HUES64 (cell line): Measurements from ENCODE around the gene MCM3.

ENCODE experiments used
- H3K27ac ChIP-seq: 2 replicates; pipeline ENCODE4 v1.7.0; 2013; ENCODE audit warnings: low read depth, low read length, inconsistent platforms
- H3K27me3 ChIP-seq: 2 replicates; pipeline ENCODE4 v1.6.1; 2013; ENCODE audit warnings: mild to moderate bottlenecking, low read length; ENCODE audit not compliant: insufficient read depth
- H3K36me3 ChIP-seq: 2 replicates; pipeline ENCODE4 v1.6.1; 2013; ENCODE audit warnings: mild to moderate bottlenecking, low read length; ENCODE audit not compliant: insufficient read depth
- H3K4me1 ChIP-seq: 2 replicates; pipeline ENCODE4 v1.6.1; 2013; ENCODE audit warnings: mild to moderate bottlenecking, low read length, moderate library complexity; ENCODE audit not compliant: insufficient read depth
- H3K4me3 ChIP-seq: 2 replicates; pipeline ENCODE4 v1.5.1; 2013; ENCODE audit warnings: mild to moderate bottlenecking, low read length, moderate library complexity
- H3K9ac ChIP-seq: 2 replicates; pipeline ENCODE4 v1.6.1; 2013; ENCODE audit warnings: mild to moderate bottlenecking, low read depth, low read length
- H3K9me3 ChIP-seq: 2 replicates; pipeline ENCODE4 v1.6.1; 2013; ENCODE audit warnings: low read depth, low read length; ENCODE audit not compliant: insufficient read depth
- WGBS: fragments of 150-250, 120-280 bp; methylation state at CpG from one replicate; pipeline ENCODE4 v1.1.7; 2013; ENCODE audit warnings: missing lambda C conversion rate; 5-methylcytosine and 5-hydroxymethylcytosine counted together

MCM3 gene

DNA sequence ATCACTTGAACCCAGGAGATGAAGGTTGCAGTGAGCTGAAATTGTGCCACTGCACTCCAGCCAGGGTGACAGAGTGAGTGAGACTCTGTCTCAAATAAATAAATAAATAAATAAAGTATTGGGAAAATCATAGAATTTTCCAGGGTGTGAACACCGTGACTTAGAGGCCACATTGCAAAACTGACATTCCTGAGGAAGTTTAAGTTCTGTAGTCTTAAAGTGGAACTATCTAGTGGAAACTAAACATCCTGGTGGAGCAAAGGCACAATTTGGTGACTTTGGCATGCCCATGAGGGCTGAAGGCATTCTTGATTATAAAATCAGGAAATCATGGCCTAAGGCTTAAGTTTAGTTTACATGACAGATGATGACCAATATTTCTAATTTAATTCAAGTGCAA is 32.7 kb upstream of the MCM3 start:
- Histone ChIP-seq H3K9ac (no peak overlapping the region), H3K4me1 (no peaks in the 10 kb centered on the region; the same call in 1 of the 2 replicates), H3K27me3 (no peaks in the 10 kb centered on the region), H3K36me3 (no peaks in the 10 kb centered on the region), H3K9me3 (no peaks in the 10 kb centered on the region), H3K4me3 (no peak overlapping the region), H3K27ac (no peak overlapping the region)
- WGBS = 94% methylated on average over 1 of the region's 1 CpG

- Histone ChIP-seq H3K36me3 (no peaks in the 10 kb centered on the region), H3K27ac (no peak overlapping the region), H3K4me1 (no peaks in the 10 kb centered on the region; the same call in 1 of the 2 replicates), H3K4me3 (no peak overlapping the region), H3K9ac (no peak overlapping the region), H3K9me3 (no peaks in the 10 kb centered on the region), H3K27me3 (no peaks in the 10 kb centered on the region)
- WGBS = 91% methylated on average over 2 of the region's 2 CpGs
Observed at GRCh38 chr6:52314752-52315151, 30.2 kb upstream of the MCM3 start.

DNA sequence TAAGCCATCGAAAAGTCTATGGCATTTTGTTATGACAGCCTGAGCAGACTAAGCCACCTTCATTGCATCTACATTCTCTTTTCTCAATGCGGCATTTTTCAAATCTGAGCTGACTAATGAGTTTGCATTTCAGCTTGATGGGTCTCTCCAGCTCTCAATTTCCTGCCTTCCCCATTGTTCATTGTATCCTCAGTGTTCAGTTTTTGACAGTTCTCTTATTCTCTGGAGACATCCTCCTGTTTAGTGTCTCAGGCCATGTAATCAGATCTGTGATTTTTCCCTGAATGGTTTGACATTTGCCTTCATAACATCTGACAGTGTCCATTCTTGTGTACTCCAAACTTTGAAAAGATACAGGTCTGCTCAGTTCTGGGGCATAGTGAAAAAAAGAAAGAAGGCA is 27.9 kb upstream of the MCM3 start:
- no peak overlapping the region for H3K4me3 ChIP-seq
- no peaks in the 10 kb centered on the region for H3K4me1 ChIP-seq
- no peak overlapping the region for H3K9ac ChIP-seq
- no peak overlapping the region for H3K27ac ChIP-seq
- H3K36me3 ChIP-seq = no peaks in the 10 kb centered on the region
- whole genome bisulfite sequencing = 95% methylated on average over 2 of the region's 2 CpGs
- H3K9me3 ChIP-seq = no peaks in the 10 kb centered on the region
- no peaks in the 10 kb centered on the region for H3K27me3 ChIP-seq

DNA sequence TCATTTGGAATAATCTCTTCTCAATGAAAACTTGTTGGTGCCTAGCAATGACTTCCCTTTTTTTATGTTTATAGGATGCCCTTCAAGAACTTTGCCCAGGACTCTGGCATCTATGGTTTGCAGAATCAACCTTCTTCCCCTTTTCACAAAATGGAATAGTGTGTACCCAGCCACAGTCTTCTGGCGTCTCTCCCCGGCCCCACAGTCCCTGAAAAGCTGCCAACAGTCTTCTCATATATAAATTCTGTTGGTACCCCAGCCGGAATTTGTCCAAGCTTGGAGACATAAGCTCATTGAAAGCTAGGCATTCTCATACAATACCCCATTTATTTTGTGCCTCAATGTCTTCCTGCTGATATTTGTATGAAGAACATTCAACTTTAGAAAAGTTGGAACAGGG is 26.4 kb upstream of the MCM3 start:
- Histone ChIP-seq H3K4me3 (no peak overlapping the region), H3K9ac (no peak overlapping the region), H3K4me1 (no peaks in the 10 kb centered on the region), H3K36me3 (no peaks in the 10 kb centered on the region), H3K27me3 (no peaks in the 10 kb centered on the region), H3K9me3 (no peaks in the 10 kb centered on the region), H3K27ac (no peak overlapping the region)
- WGBS = 92% methylated on average over 3 of the region's 3 CpGs

- Histone ChIP-seq H3K4me3 (no peak overlapping the region), H3K27ac (no peak overlapping the region), H3K36me3 (no peaks in the 10 kb centered on the region), H3K9ac (no peak overlapping the region), H3K27me3 (no peaks in the 10 kb centered on the region), H3K4me1 (no peaks in the 10 kb centered on the region), H3K9me3 (no peaks in the 10 kb centered on the region)
- 81% methylated on average over 1 of the region's 1 CpG for WGBS
Observed at GRCh38 chr6:52307900-52308372, 23.4 kb upstream of the MCM3 start.

DNA sequence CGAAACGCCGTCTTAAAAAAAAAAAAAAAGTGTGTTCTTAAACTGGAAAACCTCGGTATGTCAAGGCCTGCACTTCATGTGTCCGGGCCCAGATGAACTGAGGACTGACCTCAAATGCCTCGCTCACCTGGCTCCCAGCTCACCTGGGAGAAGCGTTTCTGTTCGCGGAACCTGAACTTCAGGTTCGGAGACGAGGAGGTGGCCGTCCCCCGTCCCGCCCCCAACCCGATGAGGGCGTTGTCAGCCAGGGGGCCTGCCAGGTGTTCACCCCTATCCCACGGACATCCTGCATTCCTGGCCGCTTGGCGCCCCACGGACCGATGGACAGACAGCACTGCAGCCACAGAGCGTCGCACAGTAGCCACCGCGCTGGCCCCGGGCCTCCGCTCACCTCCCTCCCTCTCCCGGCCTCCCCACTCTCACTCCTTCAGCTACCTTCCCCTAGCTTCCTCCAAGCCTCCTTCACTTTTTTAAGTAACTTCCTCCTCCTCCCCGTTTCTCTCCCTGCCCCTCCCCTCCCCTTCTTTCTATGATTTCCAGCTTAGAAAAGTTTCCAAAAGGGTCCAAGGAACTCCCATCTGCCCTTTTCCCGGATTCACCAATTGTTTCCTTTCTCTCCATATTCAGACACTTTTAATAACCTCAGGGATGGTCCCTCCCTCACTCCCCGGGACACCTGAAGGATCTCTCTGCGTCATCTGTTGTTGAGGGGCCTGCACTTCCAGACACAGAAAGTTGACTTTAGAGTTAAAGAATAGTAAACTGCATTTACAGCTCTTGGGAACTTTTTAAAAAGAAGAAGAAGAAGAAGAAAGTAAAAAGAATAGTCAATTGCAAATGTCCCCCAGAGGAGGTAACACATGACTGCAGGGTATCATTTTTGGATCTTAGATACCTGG is 22.7 kb upstream of the MCM3 start:
- H3K4me1 ChIP-seq = no peaks in the 10 kb centered on the region
- WGBS = 91% methylated on average over 32 of the region's 32 CpGs
- H3K27me3 ChIP-seq = no peaks in the 10 kb centered on the region
- H3K27ac ChIP-seq = no peak overlapping the region
- H3K36me3 ChIP-seq = no peaks in the 10 kb centered on the region
- no peak overlapping the region; the same call in 1 of the 2 replicates for H3K9ac ChIP-seq
- no peaks in the 10 kb centered on the region for H3K9me3 ChIP-seq
- H3K4me3 ChIP-seq = peak overlapping the region; percentile 57

DNA sequence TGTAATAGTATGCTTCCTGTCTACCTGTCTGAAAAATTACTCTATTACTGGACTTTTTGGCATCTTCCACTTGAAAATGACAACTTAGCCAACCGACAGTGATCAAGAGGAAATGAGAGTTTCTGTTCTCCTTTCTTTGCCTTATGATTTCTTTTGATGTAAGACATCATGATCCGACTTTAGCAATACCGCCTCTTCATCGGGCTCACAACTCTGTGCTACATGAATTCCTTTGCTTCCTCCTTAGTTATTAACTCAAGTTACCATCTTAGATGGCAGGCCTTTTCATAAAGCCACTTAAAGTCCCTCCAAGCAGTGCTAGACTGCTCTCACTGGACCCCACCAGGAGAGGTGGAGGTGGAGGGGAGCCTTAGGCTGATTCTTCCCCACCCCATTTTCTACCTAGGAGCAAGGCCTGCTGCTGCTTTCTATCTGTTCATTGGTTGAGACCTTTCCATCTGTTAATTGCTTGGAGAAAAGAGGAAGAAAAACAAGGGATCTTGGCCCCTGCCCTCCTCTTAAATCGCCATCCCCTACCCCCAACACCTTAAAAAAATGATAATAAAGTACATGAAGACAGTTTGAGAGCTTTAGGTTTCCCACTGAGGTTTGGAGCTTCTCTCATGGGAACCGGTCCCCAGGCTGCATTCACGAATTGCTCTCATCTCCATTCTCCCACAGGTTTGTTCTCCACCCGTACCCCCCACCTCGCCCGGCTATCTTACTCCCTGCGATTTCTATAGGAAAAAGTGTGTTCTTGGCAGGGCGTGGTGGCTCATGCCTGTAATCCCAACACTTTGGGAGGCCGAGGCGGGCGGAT is 21.6 kb upstream of the MCM3 start:
- no peaks in the 10 kb centered on the region for H3K27me3 ChIP-seq
- no peaks in the 10 kb centered on the region for H3K36me3 ChIP-seq
- 97% methylated on average over 14 of the region's 15 CpGs for WGBS
- no peaks in the 10 kb centered on the region for H3K4me1 ChIP-seq
- no peak overlapping the region for H3K9ac ChIP-seq
- H3K9me3 ChIP-seq = no peaks in the 10 kb centered on the region
- H3K4me3 ChIP-seq = no peak overlapping the region
- H3K27ac ChIP-seq = no peak overlapping the region

DNA sequence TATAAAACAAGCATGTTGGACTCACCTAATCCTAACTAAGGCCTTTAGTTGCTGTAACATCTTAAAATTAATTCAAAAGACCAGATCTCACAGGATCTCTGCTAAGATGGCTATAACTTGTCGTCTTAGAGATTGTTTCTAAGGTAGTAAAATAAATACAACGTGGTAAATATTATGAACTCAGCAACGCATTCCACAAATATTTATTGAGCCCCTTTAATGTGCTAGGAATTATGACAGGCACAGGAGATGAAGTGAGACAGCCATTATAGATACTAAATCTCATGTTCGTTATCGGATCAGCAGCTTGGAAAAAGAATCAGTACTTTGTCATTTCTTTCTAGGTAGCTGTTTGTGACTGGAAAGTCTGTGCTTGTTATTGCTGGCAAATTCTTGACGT is 20.9 kb upstream of the MCM3 start:
- no peak overlapping the region for H3K9ac ChIP-seq
- 95% methylated on average over 5 of the region's 6 CpGs for WGBS

GRCh38 chr6:52304983-52305390 is 20.4 kb upstream of the MCM3 start:
- no peaks in the 10 kb centered on the region for H3K27me3 ChIP-seq
- no peak overlapping the region for H3K9ac ChIP-seq
- H3K4me3 ChIP-seq = no peak overlapping the region
- 91% methylated on average over 1 of the region's 1 CpG for WGBS
- no peaks in the 10 kb centered on the region for H3K36me3 ChIP-seq
- H3K27ac ChIP-seq = no peak overlapping the region
- no peaks in the 10 kb centered on the region for H3K4me1 ChIP-seq
- H3K9me3 ChIP-seq = no peaks in the 10 kb centered on the region

More for the DNA sequence above, 20.9 kb upstream of the MCM3 start:
- Histone ChIP-seq H3K4me1 (no peaks in the 10 kb centered on the region), H3K9me3 (no peaks in the 10 kb centered on the region), H3K27me3 (no peaks in the 10 kb centered on the region), H3K36me3 (no peaks in the 10 kb centered on the region), H3K27ac (no peak overlapping the region), H3K4me3 (no peak overlapping the region)

DNA sequence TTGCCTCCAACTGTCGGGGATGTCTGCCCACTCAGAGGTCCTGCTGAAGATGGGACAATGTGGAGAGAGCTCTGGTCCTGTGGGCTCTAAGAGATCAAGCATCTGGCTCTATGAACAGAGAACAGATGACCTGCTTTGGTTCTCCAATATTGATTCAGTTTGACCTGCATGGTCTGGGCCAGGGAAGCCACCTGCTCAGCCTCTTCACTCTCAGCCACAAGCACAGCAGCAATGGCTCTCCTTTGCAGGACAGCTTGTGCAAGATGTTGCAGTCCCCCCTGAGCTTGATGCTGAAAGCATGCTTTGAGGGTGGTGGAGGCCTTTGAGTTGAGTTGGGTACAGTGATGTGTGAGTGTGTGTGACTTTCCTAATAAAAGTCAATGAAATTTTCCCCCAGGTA is 18.6 kb upstream of the MCM3 start:
- no peaks in the 10 kb centered on the region for H3K36me3 ChIP-seq
- H3K9me3 ChIP-seq = no peaks in the 10 kb centered on the region
- no peaks in the 10 kb centered on the region for H3K4me1 ChIP-seq
- no peak overlapping the region for H3K27ac ChIP-seq
- no peaks in the 10 kb centered on the region for H3K27me3 ChIP-seq
- 99% methylated on average over 1 of the region's 1 CpG for WGBS
- H3K4me3 ChIP-seq = no peak overlapping the region
- no peak overlapping the region for H3K9ac ChIP-seq

GRCh38 chr6:52301326-52301725 is 16.8 kb upstream of the MCM3 start:
- Histone ChIP-seq H3K27ac (no peak overlapping the region), H3K9me3 (no peaks in the 10 kb centered on the region), H3K36me3 (no peaks in the 10 kb centered on the region), H3K4me3 (no peak overlapping the region), H3K9ac (no peak overlapping the region), H3K4me1 (no peaks in the 10 kb centered on the region), H3K27me3 (no peaks in the 10 kb centered on the region)
- WGBS = 89% methylated on average over 1 of the region's 1 CpG
